Keratinocyte (primary cell): Measurements from ENCODE around the gene LAMTOR5. TPM values are rescaled to one million over a fixed set of nuclear protein-coding genes. Genes with fewer than 3 reads are reported as not detected.

Experiments used
- DNase-seq: peaks from one replicate; pipeline ENCODE4 v3.0.0-alpha.2; 2011; ENCODE audit warnings: low read depth, missing footprints, low spot score
- FAIRE-seq: peaks from 2 replicates; lab custom pipeline; 2011; peaks lifted over from hg19 to GRCh38; lab: Jason Lieb, UNC
- H2AFZ ChIP-seq: 2 replicates; pipeline ENCODE4 v1.6.0; 2012; ENCODE audit warnings: low read length, control low read depth, inconsistent platforms; ENCODE audit not compliant: control insufficient read depth
- H3K27ac ChIP-seq: 2 replicates; pipeline ENCODE4 v1.5.1; 2011; ENCODE audit warnings: low read length; ENCODE audit not compliant: control insufficient read depth, insufficient read depth
- H3K27me3 ChIP-seq: 3 replicates; pipeline ENCODE4 v1.6.0; 2011; ENCODE audit warnings: low read length; ENCODE audit not compliant: control insufficient read depth, insufficient read depth; ENCODE audit errors: extremely low read depth
- H3K36me3 ChIP-seq, 2 experiments: 2 replicates in 1 of 2; 3 replicates in 1 of 2; pipeline ENCODE4 v1.5.1; 2011; ENCODE audit warnings: low read length in 2 of 2, mild to moderate bottlenecking in 1 of 2; ENCODE audit not compliant: control insufficient read depth in 2 of 2, insufficient read depth in 2 of 2; ENCODE audit errors: extremely low read depth in 1 of 2
- H3K4me1 ChIP-seq: 3 replicates; pipeline ENCODE4 v1.5.1; 2011; ENCODE audit warnings: low read length; ENCODE audit not compliant: control insufficient read depth, insufficient read depth; ENCODE audit errors: extremely low read depth
- H3K4me2 ChIP-seq: 3 replicates; pipeline ENCODE4 v1.6.0; 2011; ENCODE audit warnings: low read depth, low read length; ENCODE audit not compliant: control insufficient read depth, insufficient read depth; ENCODE audit errors: extremely low read depth
- H3K4me3 ChIP-seq, 3 experiments: fragments of 200-600 bp in 1 of 3; sonication (generic) in 1 of 3; 2 replicates in 2 of 3; 3 replicates in 1 of 3; pipeline ENCODE4 v1.5.1; 2011 to 2016; ENCODE audit warnings: low read length in 3 of 3, mild to moderate bottlenecking in 3 of 3, control low read depth in 2 of 3, inconsistent platforms in 1 of 3, low read depth in 1 of 3, mixed read lengths in 1 of 3, mixed run types in 1 of 3, moderate library complexity in 1 of 3; ENCODE audit not compliant: control insufficient read depth in 2 of 3, insufficient read depth in 2 of 3; ENCODE audit errors: extremely low read depth in 1 of 3
- H3K79me2 ChIP-seq: 2 replicates; pipeline ENCODE4 v1.6.0; 2012; ENCODE audit warnings: low read length; ENCODE audit not compliant: control insufficient read depth, insufficient read depth
- H3K9ac ChIP-seq: 3 replicates; pipeline ENCODE4 v1.6.0; 2011; ENCODE audit warnings: low read length; ENCODE audit not compliant: control insufficient read depth, insufficient read depth; ENCODE audit errors: extremely low read depth
- H3K9me1 ChIP-seq: 3 replicates; pipeline ENCODE4 v1.6.0; 2011; ENCODE audit warnings: low read length; ENCODE audit not compliant: control insufficient read depth, insufficient read depth; ENCODE audit errors: extremely low read depth
- H3K9me3 ChIP-seq: 2 replicates; pipeline ENCODE4 v1.5.1; 2012; ENCODE audit warnings: low read depth, low read length; ENCODE audit not compliant: control insufficient read depth
- H4K20me1 ChIP-seq: 3 replicates; pipeline ENCODE4 v1.6.0; 2011; ENCODE audit warnings: low read length; ENCODE audit not compliant: control insufficient read depth, insufficient read depth; ENCODE audit errors: extremely low read depth
- CTCF ChIP-seq, 3 experiments: IDR thresholded peaks in 1 of 3; conservative IDR thresholded peaks in 1 of 3; optimal IDR thresholded peaks in 1 of 3; 2 replicates in 2 of 3; 3 replicates in 1 of 3; pipeline versions ENCODE3 to v1.5.1; 2011; ENCODE audit warnings: low read length in 3 of 3, mild to moderate bottlenecking in 3 of 3, moderate library complexity in 2 of 3, control low read depth in 1 of 3, inconsistent platforms in 1 of 3; ENCODE audit not compliant: insufficient read depth in 2 of 3; ENCODE audit errors: extremely low read depth in 1 of 3
- EZH2 ChIP-seq: IDR thresholded peaks from one replicate; pipeline ENCODE4 v1.6.1; 2012; ENCODE audit warnings: inconsistent platforms, mild to moderate bottlenecking, low read length, moderate library complexity
- dilution Hi-C: fragments of 300-500 bp; cut with MboI; formaldehyde crosslinking; loops from one replicate; pipeline ENCODE4 v1.7.0; 2020; ENCODE audit warnings: low sequenced_read_pairs; ENCODE audit not compliant: extremely low pct_ligation_motif_present
- polyA plus RNA-seq, 5 experiments: library from polyadenylated mRNA; depleted of rRNA in 3 of 5; stranded (reverse) in 3 of 5; stranded (forward) in 1 of 5; unstranded in 1 of 5; fragments of >200 nt; gene quantifications; 1 replicate in 1 of 5; 2 replicates in 3 of 5; 3 replicates in 1 of 5; pipeline versions ENCODE4 v1.2.1 to v1.2.3, GENCODE V29; 2011 to 2012; ENCODE audit warnings: missing spikeins in 2 of 5, low read depth in 1 of 5, low replicate concordance in 1 of 5

LAMTOR5 gene
- polyA plus RNA-seq, 1 donor (not counting 4 experiments of a cell fraction or from before 2014, with no cell fraction given), result 365 TPM

- no peak overlapping the region for H3K4me3 ChIP-seq
- H3K4me2 ChIP-seq, result no peak overlapping the region
- dilution Hi-C loops, result no loop called here
- no peaks in the 10 kb centered on the region for H3K27me3 ChIP-seq
- FAIRE-seq (no peak), DNase-seq (no peak)
- H3K27ac ChIP-seq, result no peak overlapping the region
- H4K20me1 ChIP-seq, result peaks cover 3% of the 10 kb centered on the region
- no peaks in the 10 kb centered on the region for H3K9me1 ChIP-seq
- peaks cover 1% of the 10 kb centered on the region for H3K79me2 ChIP-seq
- no peaks in the 10 kb centered on the region for H3K9me3 ChIP-seq
- H3K9ac ChIP-seq, result no peak overlapping the region
- peaks cover 3% of the 10 kb centered on the region for H3K4me1 ChIP-seq
- no peak overlapping the region for H2AFZ ChIP-seq
- TF ChIP-seq EZH2 (no peak), CTCF (optimal IDR thresholded peaks at IDR 0.05 in 1 of 3, IDR thresholded peaks at IDR 0.05 in 1 of 3, conservative IDR thresholded peaks at IDR 0.05 in 1 of 3; ENCODE audit: extremely low read depth in 1 of 3, insufficient read depth in 2 of 3, low read length in 3 of 3) (no peak)
- peaks cover 2 to 4% of the 10 kb centered on the region in 2 experiments for H3K36me3 ChIP-seq
These were observed 32.0 kb downstream of the LAMTOR5 start for GRCh38 chr1:110375490-110375889.

GRCh38 chr1:110370827-110371226, 36.7 kb downstream of the LAMTOR5 start:
- no peak for DNase-seq

More at GRCh38 chr1:110370827-110371226, 36.7 kb downstream of the LAMTOR5 start:
- no peak overlapping the region for H3K4me3 ChIP-seq
- peaks cover 5% of the 10 kb centered on the region for H3K4me1 ChIP-seq
- H3K9me1 ChIP-seq, result no peaks in the 10 kb centered on the region
- peaks cover 2 to 4% of the 10 kb centered on the region in 2 experiments for H3K36me3 ChIP-seq
- H4K20me1 ChIP-seq, result peaks cover 3% of the 10 kb centered on the region
- peak; percentile 73 for FAIRE-seq
- H3K9ac ChIP-seq, result no peak overlapping the region
- no peak overlapping the region for H3K4me2 ChIP-seq
- no peaks in the 10 kb centered on the region for H3K9me3 ChIP-seq
- H2AFZ ChIP-seq, result no peak overlapping the region
- dilution Hi-C loops, result no loop called here
- no peak overlapping the region for H3K27ac ChIP-seq
- no peak for TF ChIP-seq CTCF (optimal IDR thresholded peaks at IDR 0.05 in 1 of 3, IDR thresholded peaks at IDR 0.05 in 1 of 3, conservative IDR thresholded peaks at IDR 0.05 in 1 of 3; ENCODE audit: extremely low read depth in 1 of 3, insufficient read depth in 2 of 3, low read length in 3 of 3)
- no peak for TF ChIP-seq EZH2
- H3K79me2 ChIP-seq, result peaks cover 3% of the 10 kb centered on the region
- no peaks in the 10 kb centered on the region for H3K27me3 ChIP-seq
